B cell (primary cell): ENCODE results near the gene MGAT5.

Experiments used
- EZH2 ChIP-seq: IDR thresholded peaks from 2 replicates; pipeline ENCODE4 v1.6.1; 2012; ENCODE audit warnings: borderline replicate concordance, low read depth, mild to moderate bottlenecking, moderate library complexity, low read length; ENCODE audit not compliant: insufficient read depth, poor library complexity, severe bottlenecking
- TF ChIP-seq, protein P1 (sequence below): fragments of 200-600 bp; IDR thresholded peaks from one replicate; pipeline ENCODE4 v1.8.0; 2022; ENCODE audit warnings: antibody characterized with exemption, mild to moderate bottlenecking

DNA sequence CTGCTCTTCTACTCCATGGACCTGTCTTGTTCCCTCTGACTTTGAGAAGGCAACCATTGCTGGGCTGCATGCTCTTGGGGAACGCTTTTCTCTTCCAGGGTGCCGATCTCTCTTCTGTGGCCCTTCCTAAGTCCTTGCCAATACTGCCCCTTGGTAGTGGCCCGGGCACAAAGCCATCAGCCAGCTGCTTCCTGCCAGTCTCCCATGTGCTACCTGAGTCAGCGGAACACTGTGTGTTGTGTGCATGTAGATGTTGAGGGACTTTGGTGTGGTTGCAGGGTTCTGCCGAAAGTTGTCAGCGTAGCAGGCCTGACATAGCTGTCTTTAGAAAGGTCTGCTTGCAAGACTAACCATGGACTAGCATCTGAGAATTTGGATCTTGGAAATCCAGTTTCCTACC is 35.4 kb downstream of the MGAT5 start:
- no peak for TF ChIP-seq EZH2
- TF ChIP-seq, protein P1, sequence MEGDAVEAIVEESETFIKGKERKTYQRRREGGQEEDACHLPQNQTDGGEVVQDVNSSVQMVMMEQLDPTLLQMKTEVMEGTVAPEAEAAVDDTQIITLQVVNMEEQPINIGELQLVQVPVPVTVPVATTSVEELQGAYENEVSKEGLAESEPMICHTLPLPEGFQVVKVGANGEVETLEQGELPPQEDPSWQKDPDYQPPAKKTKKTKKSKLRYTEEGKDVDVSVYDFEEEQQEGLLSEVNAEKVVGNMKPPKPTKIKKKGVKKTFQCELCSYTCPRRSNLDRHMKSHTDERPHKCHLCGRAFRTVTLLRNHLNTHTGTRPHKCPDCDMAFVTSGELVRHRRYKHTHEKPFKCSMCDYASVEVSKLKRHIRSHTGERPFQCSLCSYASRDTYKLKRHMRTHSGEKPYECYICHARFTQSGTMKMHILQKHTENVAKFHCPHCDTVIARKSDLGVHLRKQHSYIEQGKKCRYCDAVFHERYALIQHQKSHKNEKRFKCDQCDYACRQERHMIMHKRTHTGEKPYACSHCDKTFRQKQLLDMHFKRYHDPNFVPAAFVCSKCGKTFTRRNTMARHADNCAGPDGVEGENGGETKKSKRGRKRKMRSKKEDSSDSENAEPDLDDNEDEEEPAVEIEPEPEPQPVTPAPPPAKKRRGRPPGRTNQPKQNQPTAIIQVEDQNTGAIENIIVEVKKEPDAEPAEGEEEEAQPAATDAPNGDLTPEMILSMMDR = no peak
